ENCODE measurements around the gene C8B.

The C8B gene

GRCh38 chr1:56897150-56898004 is 68.4 kb downstream of the C8B start:
- DNase-seq, result no peak

- DNase-seq, result no peak
Observed at GRCh38 chr1:56894014-56894413, 71.8 kb downstream of the C8B start.

GRCh38 chr1:56890229-56890628 is 75.6 kb downstream of the C8B start:
- no peak for DNase-seq

GRCh38 chr1:56881417-56881816 is 84.4 kb downstream of the C8B start:
- DNase-seq, result no peak

- DNase-seq, result no peak
Observed at GRCh38 chr1:56880774-56881173, 85.0 kb downstream of the C8B start.
